GM19099 (cell line): Measurements from ENCODE around the gene CCDC85B.

Experiments used
- POLR2A ChIP-seq: IDR thresholded peaks from 3 replicates; pipeline ENCODE4 v1.6.1; 2011; ENCODE audit warnings: low read depth; ENCODE audit not compliant: insufficient read length; ENCODE audit errors: extremely low read depth

The CCDC85B gene

GRCh38 chr11:65862941-65863888, 27.3 kb upstream of the CCDC85B start:
- no peak for TF ChIP-seq POLR2A

- no peak for TF ChIP-seq POLR2A
Measured at GRCh38 chr11:65863889-65864705, 26.4 kb upstream of the CCDC85B start.

GRCh38 chr11:65864706-65865471, 25.6 kb upstream of the CCDC85B start:
- TF ChIP-seq POLR2A = no peak

GRCh38 chr11:65865550-65866172, 24.8 kb upstream of the CCDC85B start:
- no peak for TF ChIP-seq POLR2A

- TF ChIP-seq POLR2A = no peak
Measured at GRCh38 chr11:65866509-65867283, 23.8 kb upstream of the CCDC85B start.

GRCh38 chr11:65867284-65868071, 23.0 kb upstream of the CCDC85B start:
- no peak for TF ChIP-seq POLR2A

- TF ChIP-seq POLR2A = no peak
Measured at GRCh38 chr11:65868076-65868667, 22.3 kb upstream of the CCDC85B start.

GRCh38 chr11:65868907-65869306, 21.6 kb upstream of the CCDC85B start:
- TF ChIP-seq POLR2A = no peak

GRCh38 chr11:65869643-65870306, 20.7 kb upstream of the CCDC85B start:
- TF ChIP-seq POLR2A = no peak

- no peak for TF ChIP-seq POLR2A
Measured at GRCh38 chr11:65870307-65870658, 20.2 kb upstream of the CCDC85B start.

GRCh38 chr11:65870706-65871681, 19.5 kb upstream of the CCDC85B start:
- no peak for TF ChIP-seq POLR2A

GRCh38 chr11:65871811-65872548, 18.5 kb upstream of the CCDC85B start:
- TF ChIP-seq POLR2A = no peak
